ENCODE measurements around the gene ATP5F1A.

Gene ATP5F1A

GRCh38 chr18:46079336-46079735 lies 18.8 kb downstream of the ATP5F1A start:
- DNase-seq: no peak

DNA sequence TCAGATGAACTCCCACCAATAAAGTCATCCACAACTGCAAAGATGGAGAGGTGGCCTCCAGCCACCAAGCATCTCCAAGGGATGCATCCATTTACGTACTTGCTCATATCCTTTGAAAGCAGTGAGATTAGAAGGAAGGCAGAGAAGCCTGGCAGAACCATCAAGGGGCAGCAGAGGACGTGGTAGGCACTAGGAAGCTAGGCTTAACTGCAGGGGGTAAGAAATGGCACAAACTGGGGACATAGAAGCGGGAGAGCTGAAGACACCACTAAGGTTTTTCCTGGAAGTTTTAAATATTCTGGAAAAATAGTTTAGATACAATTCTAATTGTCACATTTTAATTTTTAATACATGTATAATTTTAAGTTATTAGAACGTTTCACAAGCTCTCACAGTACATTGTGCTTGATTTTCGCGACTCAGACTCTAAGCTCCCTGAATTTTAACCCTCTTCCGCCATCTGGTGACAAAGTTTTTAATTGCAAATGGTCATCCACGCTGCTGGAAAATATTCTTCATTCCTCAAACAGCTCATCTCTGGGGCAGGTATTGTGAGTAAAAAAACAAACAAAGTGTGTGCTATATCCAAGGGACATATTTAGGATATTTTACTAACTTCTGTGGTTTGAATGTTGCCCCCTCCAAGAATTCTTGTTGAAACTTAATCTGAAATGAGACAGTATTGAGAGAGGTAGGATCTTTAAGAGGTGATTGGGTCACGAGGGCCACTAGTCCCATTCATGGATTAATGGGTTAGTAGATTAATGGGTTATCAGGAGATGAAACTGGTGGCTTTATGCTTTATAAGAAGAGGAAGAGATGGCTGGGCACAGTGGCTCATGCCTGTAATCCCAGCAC lies 24.4 kb downstream of the ATP5F1A start:
- WGBS (ENCODE audit: insufficient coverage): 26% methylated on average over 6 of the region's 9 CpGs
- DNase-seq: peak; percentile 75 to 84 (median 77)
- Histone ChIP-seq H3K9me3 (ENCODE audit: control extremely low read depth in 1 of 5, control insufficient read depth in 4 of 5, insufficient read depth in 2 of 5, low read depth in 1 of 5, low read length in 4 of 5) (no peaks in the 10 kb centered on the region), H3K27me3 (replicated peaks in 2 of 5; ENCODE audit: control insufficient read depth in 4 of 5, insufficient read depth in 5 of 5, low read length in 4 of 5) (no peaks in the 10 kb centered on the region), H3K27ac (ENCODE audit: insufficient read depth in 1 of 2, low read depth in 1 of 2, low read length in 2 of 2, poor library complexity in 1 of 2, severe bottlenecking in 2 of 2) (no peak overlapping the region), H3K36me3 (ENCODE audit: control insufficient read depth in 4 of 4, insufficient read depth in 4 of 4, low read length in 3 of 4) (peaks cover 0 to 13% (median 1%) of the 10 kb centered on the region in 4 experiments), H3K4me1 (ENCODE audit: control extremely low read depth in 1 of 4, control insufficient read depth in 4 of 4, insufficient read depth in 4 of 4, low read length in 3 of 4) (peaks cover 2 to 41% (median 33%) of the 10 kb centered on the region in 4 experiments), H3K4me3 (ENCODE audit: control insufficient read depth in 1 of 7, extremely low read depth in 1 of 7, insufficient read depth in 4 of 7, low read depth in 2 of 7, low read length in 6 of 7) (peak overlapping the region in 2 of 7 experiments; percentile 1 to 31)
- CTCF ChIA-PET: interaction anchor here (0.7 to 4.1 kb wide), 55 partner anchors 8 to 409 kb away, joined by 3 to 27 read pairs (median 5); partner anchors contain the start of gene ATP5F1A
- POLR2A ChIA-PET: interaction anchor here (0.6 to 1.0 kb wide), 2 partner anchors 12 to 132 kb away, joined by 3 to 4 read pairs; no protein-coding TSS in a partner anchor

More at GRCh38 chr18:46079336-46079735, 18.8 kb downstream of the ATP5F1A start:
- H3K27me3 ChIP-seq (replicated peaks in 2 of 5; ENCODE audit: control insufficient read depth in 4 of 5, insufficient read depth in 5 of 5, low read length in 4 of 5): no peaks in the 10 kb centered on the region
- no peaks in the 10 kb centered on the region for H3K9me3 ChIP-seq (ENCODE audit: control extremely low read depth in 1 of 5, control insufficient read depth in 4 of 5, insufficient read depth in 2 of 5, low read depth in 1 of 5, low read length in 4 of 5)
- H3K36me3 ChIP-seq (ENCODE audit: control insufficient read depth in 4 of 4, insufficient read depth in 4 of 4, low read length in 3 of 4): peaks cover 2 to 47% (median 31%) of the 10 kb centered on the region in 4 experiments
- no peak overlapping the region for H3K27ac ChIP-seq (ENCODE audit: insufficient read depth in 1 of 2, low read depth in 1 of 2, low read length in 2 of 2, poor library complexity in 1 of 2, severe bottlenecking in 2 of 2)
- ChIA-PET CTCF (interaction anchor here (1.0 to 1.3 kb wide), 2 partner anchors 13 to 134 kb away, joined by 3 read pairs; no protein-coding TSS in a partner anchor), POLR2A (no interaction called here)
- no peaks in the 10 kb centered on the region for H3K4me1 ChIP-seq (ENCODE audit: control extremely low read depth in 1 of 4, control insufficient read depth in 4 of 4, insufficient read depth in 4 of 4, low read length in 3 of 4)
- H3K4me3 ChIP-seq (ENCODE audit: control insufficient read depth in 1 of 7, extremely low read depth in 1 of 7, insufficient read depth in 4 of 7, low read depth in 2 of 7, low read length in 6 of 7): no peak overlapping the region

GRCh38 chr18:46072959-46073358 lies 25.1 kb downstream of the ATP5F1A start:
- no peak for DNase-seq
- H3K36me3 ChIP-seq (ENCODE audit: control insufficient read depth in 4 of 4, insufficient read depth in 4 of 4, low read length in 3 of 4): peaks cover 0 to 14% (median 1%) of the 10 kb centered on the region in 4 experiments
- no peaks in the 10 kb centered on the region for H3K27me3 ChIP-seq (replicated peaks in 2 of 5; ENCODE audit: control insufficient read depth in 4 of 5, insufficient read depth in 5 of 5, low read length in 4 of 5)
- H3K27ac ChIP-seq (ENCODE audit: insufficient read depth in 1 of 2, low read depth in 1 of 2, low read length in 2 of 2, poor library complexity in 1 of 2, severe bottlenecking in 2 of 2): no peak overlapping the region
- WGBS (ENCODE audit: insufficient coverage): 100% methylated on average over 3 of the region's 3 CpGs
- CTCF ChIA-PET: interaction anchor here (0.6 to 4.1 kb wide), 48 partner anchors 9 to 409 kb away, joined by 3 to 27 read pairs (median 5); partner anchors contain the start of gene ATP5F1A
- peaks cover 2 to 41% (median 33%) of the 10 kb centered on the region in 4 experiments for H3K4me1 ChIP-seq (ENCODE audit: control extremely low read depth in 1 of 4, control insufficient read depth in 4 of 4, insufficient read depth in 4 of 4, low read length in 3 of 4)
- H3K4me3 ChIP-seq (ENCODE audit: control insufficient read depth in 1 of 7, extremely low read depth in 1 of 7, insufficient read depth in 4 of 7, low read depth in 2 of 7, low read length in 6 of 7): no peak overlapping the region
- POLR2A ChIA-PET: interaction anchor here (0.6 kb wide), 1 partner anchor 12 kb away, joined by 4 read pairs; no protein-coding TSS in a partner anchor
- H3K9me3 ChIP-seq (ENCODE audit: control extremely low read depth in 1 of 5, control insufficient read depth in 4 of 5, insufficient read depth in 2 of 5, low read depth in 1 of 5, low read length in 4 of 5): no peaks in the 10 kb centered on the region

DNA sequence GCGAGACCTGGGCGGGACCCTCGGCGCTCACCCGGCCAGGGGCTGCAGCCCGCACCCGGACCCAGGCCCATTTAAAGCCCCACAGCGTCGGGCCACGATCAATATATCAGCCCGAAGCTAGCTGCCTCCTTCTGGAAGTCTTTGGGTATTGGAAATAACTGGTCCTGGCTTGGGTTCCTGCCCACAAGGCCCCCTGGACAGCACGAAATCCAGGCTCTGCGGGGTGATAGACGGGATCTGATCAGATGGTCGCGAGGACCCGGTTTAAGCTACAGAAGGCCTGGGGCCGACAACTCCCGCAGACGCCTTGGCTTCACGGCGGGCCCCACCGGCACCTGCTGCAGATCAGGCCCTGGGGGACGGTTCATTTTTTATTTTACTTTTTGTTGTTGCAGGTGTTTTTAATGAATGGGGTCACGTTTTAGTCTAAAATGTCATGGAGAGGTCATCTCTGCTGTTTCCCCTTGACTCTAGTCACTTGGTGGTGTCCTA lies 25.7 kb downstream of the ATP5F1A start:
- Histone ChIP-seq H3K27ac (ENCODE audit: insufficient read depth in 1 of 2, low read depth in 1 of 2, low read length in 2 of 2, poor library complexity in 1 of 2, severe bottlenecking in 2 of 2) (peak overlapping the region in 1 of 2 experiments; percentile 68), H3K4me1 (ENCODE audit: control extremely low read depth in 1 of 4, control insufficient read depth in 4 of 4, insufficient read depth in 4 of 4, low read length in 3 of 4) (peaks cover 2 to 41% (median 33%) of the 10 kb centered on the region in 4 experiments), H3K27me3 (replicated peaks in 2 of 5; ENCODE audit: control insufficient read depth in 4 of 5, insufficient read depth in 5 of 5, low read length in 4 of 5) (no peaks in the 10 kb centered on the region), H3K9me3 (ENCODE audit: control extremely low read depth in 1 of 5, control insufficient read depth in 4 of 5, insufficient read depth in 2 of 5, low read depth in 1 of 5, low read length in 4 of 5) (no peaks in the 10 kb centered on the region), H3K4me3 (ENCODE audit: control insufficient read depth in 1 of 7, extremely low read depth in 1 of 7, insufficient read depth in 4 of 7, low read depth in 2 of 7, low read length in 6 of 7) (peak overlapping the region; percentile 75 to 92 (median 81)), H3K36me3 (ENCODE audit: control insufficient read depth in 4 of 4, insufficient read depth in 4 of 4, low read length in 3 of 4) (peaks cover 0 to 9% (median under 1%) of the 10 kb centered on the region in 4 experiments)
- 31% methylated on average over 23 of the region's 25 CpGs for WGBS (ENCODE audit: insufficient coverage)
- ChIA-PET POLR2A (no interaction called here), CTCF (interaction anchor here (0.6 to 4.1 kb wide), 31 partner anchors 10 to 408 kb away, joined by 3 to 27 read pairs (median 7); partner anchors contain the start of gene ATP5F1A)
- no peak for DNase-seq

DNA sequence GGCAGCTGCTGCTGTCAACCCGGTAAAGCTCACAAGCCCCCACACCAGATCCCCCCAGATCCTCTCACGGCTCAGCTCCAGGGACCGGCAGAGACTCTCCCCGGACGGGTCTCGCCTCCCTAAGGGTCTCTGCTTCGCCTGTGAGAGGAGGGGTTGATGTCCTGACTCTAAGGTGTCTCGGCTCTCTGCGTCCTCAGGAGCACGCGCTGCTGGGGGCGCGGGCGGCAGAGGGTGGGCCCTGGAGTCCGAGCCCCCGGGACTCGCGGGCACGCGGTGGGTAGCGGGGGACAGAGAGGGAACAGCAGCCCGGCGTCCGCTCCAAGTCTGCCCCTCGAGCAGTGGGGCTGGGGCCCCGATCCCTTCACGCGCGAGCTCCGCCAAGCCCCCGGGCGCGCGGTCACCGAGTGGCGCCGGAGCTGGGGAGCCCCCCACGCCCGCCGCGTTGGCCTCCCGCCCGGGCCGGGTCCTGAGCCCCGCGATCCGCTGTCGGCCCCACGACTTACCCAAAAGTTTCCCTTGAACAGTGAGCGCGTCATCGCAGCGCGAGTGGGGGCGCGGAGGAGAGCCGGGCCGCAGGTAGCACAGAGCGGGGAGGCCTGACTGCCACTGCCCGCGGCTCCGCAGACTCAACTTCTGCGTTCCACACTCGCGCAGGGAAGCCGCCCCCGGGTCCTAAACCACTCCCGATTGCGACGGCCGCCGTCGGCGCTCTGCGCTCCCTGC lies 26.3 kb downstream of the ATP5F1A start, which contains the start of gene PSTPIP2:
TSS of gene PSTPIP2 (minus strand) at position 608 of the 723 bp plus-strand sequence. CDS start at position 536, 72 bp downstream.
- no peaks in the 10 kb centered on the region for H3K9me3 ChIP-seq (ENCODE audit: control extremely low read depth in 1 of 5, control insufficient read depth in 4 of 5, insufficient read depth in 2 of 5, low read depth in 1 of 5, low read length in 4 of 5)
- peak within 1 kb of the TSS; percentile 46 to 68 for H3K27ac ChIP-seq (ENCODE audit: insufficient read depth in 1 of 2, low read depth in 1 of 2, low read length in 2 of 2, poor library complexity in 1 of 2, severe bottlenecking in 2 of 2)
- peak within 1 kb of the TSS; percentile 75 to 92 (median 81) for H3K4me3 ChIP-seq (ENCODE audit: control insufficient read depth in 1 of 7, extremely low read depth in 1 of 7, insufficient read depth in 4 of 7, low read depth in 2 of 7, low read length in 6 of 7)
- under 1% methylated on average over 71 of the region's 75 CpGs for WGBS (ENCODE audit: insufficient coverage)
- ChIA-PET CTCF (interaction anchor here (1.0 to 4.1 kb wide), 15 partner anchors 11 to 147 kb away, joined by 3 to 27 read pairs (median 8); no protein-coding TSS in a partner anchor), POLR2A (interaction anchor here (0.6 to 0.7 kb wide), 2 partner anchors 10 to 134 kb away, joined by 3 read pairs; no protein-coding TSS in a partner anchor)
- H3K4me1 ChIP-seq (ENCODE audit: control extremely low read depth in 1 of 4, control insufficient read depth in 4 of 4, insufficient read depth in 4 of 4, low read length in 3 of 4): peaks cover 2 to 41% (median 33%) of the 10 kb centered on the region in 4 experiments
- no peaks in the 10 kb centered on the region for H3K27me3 ChIP-seq (replicated peaks in 2 of 5; ENCODE audit: control insufficient read depth in 4 of 5, insufficient read depth in 5 of 5, low read length in 4 of 5)
- peaks cover 0 to 6% (median 0%) of the 10 kb centered on the region in 4 experiments for H3K36me3 ChIP-seq (ENCODE audit: control insufficient read depth in 4 of 4, insufficient read depth in 4 of 4, low read length in 3 of 4)
- DNase-seq: peak; percentile 62 to 86 (median 81)

DNA sequence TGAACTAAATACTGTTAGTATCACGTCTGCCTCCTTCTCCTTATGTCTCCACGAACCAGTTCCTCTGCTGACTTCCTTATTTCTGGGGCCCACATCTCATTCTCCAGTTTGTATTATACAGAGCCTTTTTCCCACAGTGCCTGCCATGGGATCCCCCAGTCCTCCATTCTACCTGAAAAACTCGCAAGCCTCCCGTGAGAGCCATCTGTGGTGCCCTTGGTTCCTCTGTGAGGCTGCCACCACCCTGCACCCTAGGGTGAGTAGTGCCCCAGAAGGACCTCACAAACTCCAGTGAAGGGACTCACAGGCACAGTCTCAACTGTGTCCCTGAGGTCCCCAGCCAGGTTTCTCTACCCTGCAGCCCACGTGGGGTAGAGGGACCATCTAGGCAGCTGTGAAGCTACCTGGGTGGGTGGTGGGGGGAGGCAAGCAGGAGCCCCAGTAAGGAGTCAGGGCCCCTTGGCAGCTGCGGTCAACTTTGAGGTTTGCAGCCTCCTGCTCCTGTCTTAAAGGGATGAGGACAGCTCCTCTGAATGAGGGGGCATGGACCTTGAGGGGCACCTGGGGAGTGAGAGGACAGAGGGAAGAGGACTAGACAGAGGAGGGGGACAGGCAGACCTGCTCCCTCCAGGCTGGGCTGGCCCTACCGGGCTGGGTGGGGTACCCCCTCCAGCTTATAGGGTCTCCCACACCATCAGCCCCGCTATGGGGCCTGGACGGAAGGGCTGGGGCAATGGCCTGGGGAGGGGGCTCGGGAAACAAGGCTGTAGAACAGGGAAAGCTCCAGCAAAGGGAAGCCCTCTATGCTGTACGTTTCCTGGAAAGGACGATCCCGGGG lies 27.1 kb downstream of the ATP5F1A start:
- peaks cover 2 to 41% (median 33%) of the 10 kb centered on the region in 4 experiments for H3K4me1 ChIP-seq (ENCODE audit: control extremely low read depth in 1 of 4, control insufficient read depth in 4 of 4, insufficient read depth in 4 of 4, low read length in 3 of 4)
- no peaks in the 10 kb centered on the region for H3K9me3 ChIP-seq (ENCODE audit: control extremely low read depth in 1 of 5, control insufficient read depth in 4 of 5, insufficient read depth in 2 of 5, low read depth in 1 of 5, low read length in 4 of 5)
- WGBS (ENCODE audit: insufficient coverage): 9% methylated on average over 9 of the region's 13 CpGs
- H3K27me3 ChIP-seq (replicated peaks in 2 of 5; ENCODE audit: control insufficient read depth in 4 of 5, insufficient read depth in 5 of 5, low read length in 4 of 5): no peaks in the 10 kb centered on the region
- CTCF ChIA-PET: interaction anchor here (0.6 to 4.1 kb wide), 14 partner anchors 10 to 139 kb away, joined by 3 to 27 read pairs (median 6); no protein-coding TSS in a partner anchor
- peaks cover 0 to 6% (median 0%) of the 10 kb centered on the region in 4 experiments for H3K36me3 ChIP-seq (ENCODE audit: control insufficient read depth in 4 of 4, insufficient read depth in 4 of 4, low read length in 3 of 4)
- POLR2A ChIA-PET: interaction anchor here (0.6 to 0.7 kb wide), 2 partner anchors 10 to 133 kb away, joined by 3 read pairs; no protein-coding TSS in a partner anchor
- H3K27ac ChIP-seq (ENCODE audit: insufficient read depth in 1 of 2, low read depth in 1 of 2, low read length in 2 of 2, poor library complexity in 1 of 2, severe bottlenecking in 2 of 2): peak overlapping the region; percentile 46 to 68
- peak; percentile 29 to 77 (median 67) for DNase-seq
- H3K4me3 ChIP-seq (ENCODE audit: control insufficient read depth in 1 of 7, extremely low read depth in 1 of 7, insufficient read depth in 4 of 7, low read depth in 2 of 7, low read length in 6 of 7): peak overlapping the region; percentile 75 to 92 (median 81)
